HL-60/S4 treated with retinoic acid at 250 ng/mL for 4 days and 3 days (cell line): ENCODE data around the gene SLC39A7.

Experiments used
- in situ Hi-C: fragments of 300-500 bp; cut with MboI; formaldehyde crosslinking; loops from 2 replicates; pipeline ENCODE4 v1.7.0; 2022; ENCODE audit warnings: low sequenced_read_pairs

SLC39A7 gene

GRCh38 chr6:33189164-33189563, 11.5 kb upstream of the SLC39A7 start:
- in situ Hi-C loops: no loop called here

GRCh38 chr6:33189625-33190448, 10.8 kb upstream of the SLC39A7 start:
- in situ Hi-C loops: no loop called here

- in situ Hi-C loops: no loop called here
These were observed 10.1 kb upstream of the SLC39A7 start for GRCh38 chr6:33190504-33191107.

GRCh38 chr6:33191383-33192104, 9.1 kb upstream of the SLC39A7 start:
- in situ Hi-C loops: no loop called here

GRCh38 chr6:33192105-33192646, 8.5 kb upstream of the SLC39A7 start, which contains the start of gene COL11A2:
TSS of gene COL11A2 (minus strand) at chr6:33192467. CDS start at chr6:33192240, 227 bp downstream.
- in situ Hi-C loops: no loop called here

- in situ Hi-C loops: no loop called here
These were observed 7.7 kb upstream of the SLC39A7 start for GRCh38 chr6:33192671-33193602.

- in situ Hi-C loops: no loop called here
These were observed 7.0 kb upstream of the SLC39A7 start for GRCh38 chr6:33193619-33194018.

GRCh38 chr6:33194431-33194979, 6.2 kb upstream of the SLC39A7 start:
- in situ Hi-C loops: no loop called here

- in situ Hi-C loops: no loop called here
These were observed 5.1 kb upstream of the SLC39A7 start for GRCh38 chr6:33195304-33196165.

GRCh38 chr6:33197431-33198048, 3.1 kb upstream of the SLC39A7 start:
- in situ Hi-C loops: no loop called here

GRCh38 chr6:33198159-33198852, 2.4 kb upstream of the SLC39A7 start:
- in situ Hi-C loops: no loop called here

- in situ Hi-C loops: no loop called here
These were observed 1.7 kb upstream of the SLC39A7 start for GRCh38 chr6:33198853-33199436.

- in situ Hi-C loops: no loop called here
These were observed 914 bp upstream of the SLC39A7 start for GRCh38 chr6:33199687-33200218.

GRCh38 chr6:33201147-33201545, 479 bp downstream of the SLC39A7 start:
- in situ Hi-C loops: no loop called here

GRCh38 chr6:33201935-33202334, 1.3 kb downstream of the SLC39A7 start:
- in situ Hi-C loops: no loop called here

- in situ Hi-C loops: no loop called here
These were observed 2.1 kb downstream of the SLC39A7 start for GRCh38 chr6:33202799-33203198.

GRCh38 chr6:33203443-33204164, 2.9 kb downstream of the SLC39A7 start:
- in situ Hi-C loops: no loop called here
